GM18519 (cell line): ENCODE data around the gene CCNYL1.
A peak's percentile ranks its signal among the peaks of the same experiment; 100 is the strongest.
"Not testable (repeated sequence)": the region's sequence is repeated elsewhere in the genome, so short reads cannot be mapped to it uniquely, and the experiment has no call there.

ENCODE experiments used
- ATAC-seq: cut with Tn5 transposase; IDR thresholded peaks from one replicate; pipeline ENCODE4 v1.9.1; 2021; ENCODE audit warnings: mild to moderate bottlenecking, moderate library complexity; ENCODE audit not compliant: unreplicated experiment, low FRiP score

The CCNYL1 gene

DNA sequence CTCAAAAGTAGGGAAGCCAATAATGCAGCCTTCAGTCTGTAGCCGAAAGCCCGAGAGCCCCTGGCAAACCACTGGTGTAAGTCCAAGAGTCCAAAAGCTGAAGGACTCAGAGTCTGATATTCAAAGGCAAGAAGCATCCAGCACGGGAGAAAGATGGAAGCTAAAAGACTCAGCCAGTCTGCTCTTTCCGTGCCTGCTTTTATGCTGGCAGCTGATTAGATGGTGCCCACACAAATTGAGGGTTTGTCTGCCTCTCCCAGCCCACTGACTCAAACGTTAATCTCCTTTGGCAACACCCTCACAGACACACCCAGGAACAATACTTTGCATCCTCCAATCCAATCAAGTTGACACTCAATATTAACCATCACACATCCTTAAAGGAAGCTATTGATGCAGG lies 14.5 kb upstream of the CCNYL1 start:
- not testable (repeated sequence) for ATAC-seq

DNA sequence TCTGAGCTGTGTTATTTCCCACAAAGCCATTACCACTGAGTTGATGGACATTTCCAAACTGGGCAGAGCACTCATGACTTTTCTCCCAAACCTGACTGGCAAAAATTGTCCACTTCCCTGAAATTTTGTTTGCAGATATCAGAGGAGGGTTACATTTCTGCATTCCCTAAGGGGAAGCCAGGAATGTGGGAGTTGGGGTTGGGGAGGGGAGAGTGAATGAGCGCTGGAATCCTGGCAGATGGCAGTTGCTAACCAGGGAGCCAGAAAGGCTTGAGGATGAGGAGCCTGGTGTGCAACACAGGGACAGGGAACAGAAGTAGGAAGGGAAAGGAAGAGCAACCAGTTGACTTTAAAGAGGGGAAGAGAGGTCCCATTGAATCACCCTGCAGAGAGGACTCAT lies 14.0 kb upstream of the CCNYL1 start:
- ATAC-seq = no peak

DNA sequence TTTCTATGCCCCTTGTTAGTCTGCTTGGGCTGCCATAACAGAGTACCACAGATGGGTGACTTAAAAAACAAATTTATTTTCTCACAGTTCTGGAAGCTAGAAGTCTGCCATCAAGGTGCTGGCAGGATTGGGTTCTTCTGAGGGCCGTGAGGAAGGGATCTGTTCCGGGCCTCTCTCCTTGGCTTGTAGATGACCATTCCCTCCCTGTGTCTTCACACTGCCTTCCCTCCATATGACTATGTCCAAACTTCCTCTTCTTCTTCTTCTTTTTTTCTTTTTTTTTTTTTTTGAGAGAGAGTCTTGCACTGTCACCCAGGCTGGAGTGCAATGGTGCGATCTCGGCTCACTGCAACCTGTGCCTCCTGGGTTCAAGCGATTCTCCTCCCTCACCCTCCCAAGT lies 13.1 kb upstream of the CCNYL1 start:
- no peak for ATAC-seq

- ATAC-seq = no peak
Measured at GRCh38 chr2:207704078-207704477, 7.4 kb upstream of the CCNYL1 start.

- ATAC-seq = no peak
Measured at GRCh38 chr2:207704671-207705070, 6.8 kb upstream of the CCNYL1 start.

GRCh38 chr2:207706936-207707860 lies 4.2 kb upstream of the CCNYL1 start:
- ATAC-seq = no peak

DNA sequence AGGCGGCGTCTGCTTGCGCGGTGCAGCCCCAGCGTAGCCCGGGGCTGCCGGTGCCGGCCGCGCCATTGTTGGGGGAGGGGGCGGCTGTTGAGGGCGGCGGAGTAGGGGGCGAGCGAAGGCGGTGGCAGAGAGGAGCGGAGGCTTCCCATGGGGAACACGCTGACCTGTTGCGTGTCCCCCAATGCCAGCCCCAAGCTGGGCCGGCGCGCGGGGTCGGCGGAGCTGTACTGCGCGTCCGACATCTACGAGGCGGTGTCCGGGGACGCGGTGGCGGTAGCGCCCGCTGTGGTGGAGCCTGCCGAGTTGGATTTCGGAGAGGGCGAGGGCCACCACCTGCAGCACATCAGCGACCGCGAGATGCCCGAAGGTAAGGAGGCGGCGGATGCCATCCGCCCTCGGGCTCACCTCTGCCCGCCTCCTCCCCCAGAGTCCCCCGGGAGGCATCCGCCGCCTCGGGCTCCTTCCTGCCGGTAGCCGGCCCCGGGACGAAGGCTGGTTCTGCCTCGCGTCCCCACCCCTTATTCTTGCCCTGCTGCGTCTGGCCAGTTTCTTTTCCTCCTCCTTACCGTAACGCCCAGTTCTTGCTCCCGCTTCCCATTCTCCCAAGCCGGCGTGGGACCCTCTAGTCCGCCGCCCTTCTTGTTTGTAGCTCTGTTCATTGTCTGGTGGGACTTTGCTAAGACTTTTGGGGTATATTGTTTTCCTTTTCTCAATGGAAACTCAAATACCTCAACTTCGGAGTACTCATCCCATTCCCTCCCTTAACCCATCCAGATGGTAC lies 500 bp downstream of the CCNYL1 start:
- peak; percentile 17 for ATAC-seq

GRCh38 chr2:207716056-207716455 lies 4.6 kb downstream of the CCNYL1 start:
- no peak for ATAC-seq

- ATAC-seq = no peak
Measured at GRCh38 chr2:207718521-207718920, 7.1 kb downstream of the CCNYL1 start.

GRCh38 chr2:207719008-207719407 lies 7.6 kb downstream of the CCNYL1 start:
- no peak for ATAC-seq

- not testable (repeated sequence) for ATAC-seq
Measured at GRCh38 chr2:207719655-207720054, 8.2 kb downstream of the CCNYL1 start.

GRCh38 chr2:207720517-207721187 lies 9.2 kb downstream of the CCNYL1 start:
- ATAC-seq = no peak

- no peak for ATAC-seq
Measured at GRCh38 chr2:207722773-207723424, 11.5 kb downstream of the CCNYL1 start.

DNA sequence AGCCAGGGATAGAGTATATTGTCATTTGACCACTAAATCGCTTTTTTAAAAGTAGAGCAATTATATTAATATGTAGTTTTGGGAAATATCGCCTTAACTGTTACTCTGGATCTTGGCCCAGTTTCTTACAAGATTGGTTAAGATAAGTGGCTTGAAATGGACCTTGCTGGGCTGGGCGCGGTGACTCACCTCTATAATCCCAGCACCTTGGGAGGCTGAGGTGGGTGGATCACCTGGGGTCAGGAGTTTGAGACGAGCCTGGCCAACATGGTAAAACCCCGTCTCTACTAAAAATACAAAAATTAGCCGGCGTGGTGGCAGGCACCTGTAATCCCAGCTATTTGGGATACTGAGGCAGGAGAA lies 12.0 kb downstream of the CCNYL1 start:
- ATAC-seq = not testable (repeated sequence)

DNA sequence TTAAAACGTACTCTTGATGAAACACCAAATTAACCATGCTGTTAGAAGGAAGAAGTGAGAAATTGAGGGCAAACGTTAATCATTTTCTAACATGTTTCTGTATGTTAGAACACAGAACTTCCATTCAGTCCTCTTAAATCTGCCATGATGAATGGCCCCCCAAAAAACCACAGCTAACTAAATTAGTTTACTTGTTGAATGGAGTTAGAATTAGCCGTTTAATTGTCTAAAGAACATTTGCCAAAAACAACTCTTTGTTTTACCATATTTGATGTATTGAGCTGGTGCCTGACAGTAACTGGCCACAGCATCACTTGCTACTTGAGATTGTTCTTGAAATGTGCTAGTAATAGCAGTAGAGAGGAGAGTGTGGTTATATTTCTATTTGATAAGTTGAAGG lies 12.7 kb downstream of the CCNYL1 start:
- no peak for ATAC-seq

GRCh38 chr2:207725873-207726578 lies 14.6 kb downstream of the CCNYL1 start:
- no peak for ATAC-seq

DNA sequence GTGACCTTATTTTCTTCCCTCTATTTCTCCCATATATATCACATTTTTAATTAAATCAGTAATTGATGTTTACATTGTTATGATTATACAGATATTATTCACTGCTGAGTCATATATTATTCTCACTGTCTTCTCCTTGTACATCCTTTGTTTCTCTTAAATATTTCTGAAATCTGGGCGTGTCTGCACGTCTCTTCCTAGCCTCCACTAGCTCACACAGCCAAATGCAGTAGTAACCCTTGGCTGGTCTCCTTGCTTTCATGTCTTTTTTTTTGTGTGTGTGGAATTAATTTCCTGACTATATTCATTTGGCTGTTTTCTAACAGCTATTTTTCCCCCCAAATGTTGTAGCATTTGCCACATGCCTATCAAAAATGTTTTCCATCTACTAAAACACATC lies 15.8 kb downstream of the CCNYL1 start:
- ATAC-seq = no peak

DNA sequence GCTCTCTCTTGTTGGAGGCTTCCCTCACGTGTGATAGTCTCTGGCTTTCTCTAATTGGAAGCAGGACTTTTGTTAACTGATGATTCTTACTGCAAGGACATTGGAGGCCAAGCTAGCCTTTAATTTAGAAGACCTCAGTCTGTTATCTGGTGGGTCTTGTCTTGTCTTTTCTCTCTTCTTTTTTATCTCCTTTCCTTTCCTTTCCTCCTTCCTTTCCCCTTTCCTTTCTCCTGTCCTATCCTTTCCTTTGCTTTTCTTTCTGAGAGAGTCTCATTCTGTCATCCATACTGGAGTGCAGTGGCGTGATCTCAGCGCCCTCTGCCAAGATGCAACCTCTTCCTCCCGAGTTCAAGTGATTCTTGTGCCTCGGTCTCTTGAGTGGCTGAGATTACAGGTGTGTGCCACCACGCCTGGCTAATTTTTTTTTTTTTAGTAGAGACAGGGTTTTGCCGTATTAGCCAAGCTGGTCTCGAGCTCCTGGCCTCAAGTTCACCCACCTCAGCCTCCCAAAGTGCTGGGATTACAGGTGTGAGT lies 18.1 kb downstream of the CCNYL1 start:
- ATAC-seq = no peak

DNA sequence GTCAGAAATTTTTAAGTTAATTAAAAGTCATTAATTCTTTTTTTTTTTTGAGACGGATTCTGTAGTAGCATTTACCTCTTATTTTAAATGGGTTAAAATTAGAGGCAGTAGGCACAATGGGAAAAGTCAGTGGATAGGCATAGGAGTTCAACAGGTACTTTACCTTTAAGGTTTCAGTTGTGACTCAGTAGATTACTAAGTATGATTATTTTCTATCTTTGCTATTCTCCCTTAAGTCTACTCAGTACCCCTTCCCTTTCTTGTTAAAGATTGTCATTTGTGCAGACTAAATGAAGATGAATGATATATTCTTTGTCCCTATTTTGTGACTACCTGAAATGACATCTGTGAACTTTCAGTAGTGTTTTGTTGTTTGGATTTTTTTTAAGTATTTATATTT lies 19.7 kb downstream of the CCNYL1 start:
- ATAC-seq = no peak
